ENCODE data around the gene ARHGEF10L.

DNA sequence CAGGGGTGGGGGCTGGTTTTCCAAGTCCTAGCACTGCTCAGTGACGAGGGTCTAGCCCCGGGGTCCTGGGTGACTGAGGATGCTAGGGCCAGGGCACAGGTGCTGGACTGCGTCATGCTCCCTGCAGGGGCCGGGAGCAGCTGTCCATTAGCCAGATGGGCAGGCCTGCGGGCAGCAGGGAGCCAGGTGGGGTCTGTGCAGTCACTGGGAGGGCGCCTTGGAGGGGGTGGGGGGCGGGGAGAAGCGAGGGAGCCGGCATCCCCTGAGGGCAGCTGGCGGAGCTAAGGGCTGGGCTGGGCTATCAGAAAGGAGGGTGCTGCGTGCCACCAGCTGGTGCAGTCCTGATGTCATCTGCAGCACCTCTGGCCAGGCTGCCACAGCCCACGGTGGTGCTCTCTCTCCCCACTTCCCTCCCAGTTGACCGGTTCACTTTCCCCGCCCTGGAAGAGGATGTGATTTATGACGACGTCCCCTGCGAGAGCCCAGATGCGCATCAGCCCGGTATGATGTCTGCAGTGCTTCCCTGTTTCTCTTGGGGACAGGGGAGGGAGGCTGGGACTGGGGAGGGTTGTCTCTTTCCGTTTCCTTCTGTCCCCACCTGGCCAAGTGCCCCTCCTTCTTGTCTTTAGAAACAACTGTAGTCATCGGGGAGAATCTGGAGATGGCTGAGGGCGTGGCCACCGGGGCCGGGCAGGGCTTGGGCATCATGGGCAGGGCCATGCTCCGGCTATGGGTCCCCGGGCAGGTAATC lies 63.8 kb downstream of the ARHGEF10L start:
- no peak for TF ChIP-seq ZBTB1 (tag by site-specific recombination; IDR thresholded peaks at IDR 0.05)
- no peak for TF ChIP-seq SALL2 (tag by site-specific recombination; IDR thresholded peaks at IDR 0.05; ENCODE audit: borderline replicate concordance)
- TF ChIP-seq, protein P1, sequence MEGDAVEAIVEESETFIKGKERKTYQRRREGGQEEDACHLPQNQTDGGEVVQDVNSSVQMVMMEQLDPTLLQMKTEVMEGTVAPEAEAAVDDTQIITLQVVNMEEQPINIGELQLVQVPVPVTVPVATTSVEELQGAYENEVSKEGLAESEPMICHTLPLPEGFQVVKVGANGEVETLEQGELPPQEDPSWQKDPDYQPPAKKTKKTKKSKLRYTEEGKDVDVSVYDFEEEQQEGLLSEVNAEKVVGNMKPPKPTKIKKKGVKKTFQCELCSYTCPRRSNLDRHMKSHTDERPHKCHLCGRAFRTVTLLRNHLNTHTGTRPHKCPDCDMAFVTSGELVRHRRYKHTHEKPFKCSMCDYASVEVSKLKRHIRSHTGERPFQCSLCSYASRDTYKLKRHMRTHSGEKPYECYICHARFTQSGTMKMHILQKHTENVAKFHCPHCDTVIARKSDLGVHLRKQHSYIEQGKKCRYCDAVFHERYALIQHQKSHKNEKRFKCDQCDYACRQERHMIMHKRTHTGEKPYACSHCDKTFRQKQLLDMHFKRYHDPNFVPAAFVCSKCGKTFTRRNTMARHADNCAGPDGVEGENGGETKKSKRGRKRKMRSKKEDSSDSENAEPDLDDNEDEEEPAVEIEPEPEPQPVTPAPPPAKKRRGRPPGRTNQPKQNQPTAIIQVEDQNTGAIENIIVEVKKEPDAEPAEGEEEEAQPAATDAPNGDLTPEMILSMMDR (tag by site-specific recombination; IDR thresholded peaks at IDR 0.05) = no peak
- TF ChIP-seq ZNF629 (tag by site-specific recombination; IDR thresholded peaks at IDR 0.05) = no peak
- no peak for TF ChIP-seq ZNF843 (tag by site-specific recombination; IDR thresholded peaks at IDR 0.05)
- no peak for TF ChIP-seq ZNF24 (tag by site-specific recombination; IDR thresholded peaks at IDR 0.05)
